IMR-90 (cell line): Measurements from ENCODE around the gene TRAPPC14.
A peak's percentile ranks its signal among the peaks of the same experiment; 100 is the strongest.

Experiments used
- FOS ChIP-seq: fragments of 150-350 bp; IDR thresholded peaks from 2 replicates; pipeline ENCODE4 v1.6.1; 2016; ENCODE audit warnings: low read depth, low read length
- MAFK ChIP-seq: IDR thresholded peaks from 2 replicates; pipeline ENCODE4 v1.6.1; 2012; ENCODE audit warnings: low read depth, low read length, improper control_type of control experiment
- POLR2A ChIP-seq: IDR thresholded peaks from 2 replicates; pipeline ENCODE4 v1.6.1; 2012; ENCODE audit warnings: mild to moderate bottlenecking, low read depth, low read length
- RAD21 ChIP-seq: IDR thresholded peaks from 2 replicates; pipeline ENCODE4 v1.6.1; 2012; ENCODE audit warnings: low read length, improper control_type of control experiment
- RFX5 ChIP-seq: IDR thresholded peaks from 2 replicates; pipeline ENCODE4 v1.8.0; 2012; ENCODE audit warnings: low read depth, mild to moderate bottlenecking, low read length, moderate library complexity
- SMC3 ChIP-seq: fragments of 150-350 bp; IDR thresholded peaks from 2 replicates; pipeline ENCODE4 v1.6.1; 2016; ENCODE audit warnings: low read depth, mild to moderate bottlenecking, antibody characterized with exemption, low read length, moderate library complexity
- TF ChIP-seq, protein P1 (sequence below): conservative IDR thresholded peaks from 2 replicates; pipeline ENCODE4 v1.5.1; 2012; ENCODE audit warnings: mild to moderate bottlenecking, low read depth, low read length, improper control_type of control experiment
- TF ChIP-seq, protein P2 (sequence below): fragments of 150-350 bp; IDR thresholded peaks from 2 replicates; pipeline ENCODE4 v1.6.1; 2017; ENCODE audit warnings: mild to moderate bottlenecking, antibody characterized with exemption, low read length, low read depth

GRCh38 chr7:100157334-100158228, 942 bp downstream of the TRAPPC14 start:
- TF ChIP-seq, protein P1, sequence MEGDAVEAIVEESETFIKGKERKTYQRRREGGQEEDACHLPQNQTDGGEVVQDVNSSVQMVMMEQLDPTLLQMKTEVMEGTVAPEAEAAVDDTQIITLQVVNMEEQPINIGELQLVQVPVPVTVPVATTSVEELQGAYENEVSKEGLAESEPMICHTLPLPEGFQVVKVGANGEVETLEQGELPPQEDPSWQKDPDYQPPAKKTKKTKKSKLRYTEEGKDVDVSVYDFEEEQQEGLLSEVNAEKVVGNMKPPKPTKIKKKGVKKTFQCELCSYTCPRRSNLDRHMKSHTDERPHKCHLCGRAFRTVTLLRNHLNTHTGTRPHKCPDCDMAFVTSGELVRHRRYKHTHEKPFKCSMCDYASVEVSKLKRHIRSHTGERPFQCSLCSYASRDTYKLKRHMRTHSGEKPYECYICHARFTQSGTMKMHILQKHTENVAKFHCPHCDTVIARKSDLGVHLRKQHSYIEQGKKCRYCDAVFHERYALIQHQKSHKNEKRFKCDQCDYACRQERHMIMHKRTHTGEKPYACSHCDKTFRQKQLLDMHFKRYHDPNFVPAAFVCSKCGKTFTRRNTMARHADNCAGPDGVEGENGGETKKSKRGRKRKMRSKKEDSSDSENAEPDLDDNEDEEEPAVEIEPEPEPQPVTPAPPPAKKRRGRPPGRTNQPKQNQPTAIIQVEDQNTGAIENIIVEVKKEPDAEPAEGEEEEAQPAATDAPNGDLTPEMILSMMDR = 0 out of 2 replicates have a peak, but pooled peaks have one; percentile 14
- TF ChIP-seq POLR2A (no peak), FOS (no peak), RAD21 (no peak), SMC3 (no peak), MAFK (no peak), RFX5 (no peak)
- TF ChIP-seq, protein P2, sequence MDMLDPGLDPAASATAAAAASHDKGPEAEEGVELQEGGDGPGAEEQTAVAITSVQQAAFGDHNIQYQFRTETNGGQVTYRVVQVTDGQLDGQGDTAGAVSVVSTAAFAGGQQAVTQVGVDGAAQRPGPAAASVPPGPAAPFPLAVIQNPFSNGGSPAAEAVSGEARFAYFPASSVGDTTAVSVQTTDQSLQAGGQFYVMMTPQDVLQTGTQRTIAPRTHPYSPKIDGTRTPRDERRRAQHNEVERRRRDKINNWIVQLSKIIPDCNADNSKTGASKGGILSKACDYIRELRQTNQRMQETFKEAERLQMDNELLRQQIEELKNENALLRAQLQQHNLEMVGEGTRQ = no peak
